ENCODE results near the gene SMARCC2. TPM values are rescaled to one million over a fixed set of nuclear protein-coding genes. Genes with fewer than 3 reads are reported as not detected.

Gene SMARCC2
- total and polyA plus RNA-seq, 2 of the 13 experiments (the other 11 are each of a cell fraction or from before 2014, with no cell fraction given): 21.3 to 24.1 TPM

DNA sequence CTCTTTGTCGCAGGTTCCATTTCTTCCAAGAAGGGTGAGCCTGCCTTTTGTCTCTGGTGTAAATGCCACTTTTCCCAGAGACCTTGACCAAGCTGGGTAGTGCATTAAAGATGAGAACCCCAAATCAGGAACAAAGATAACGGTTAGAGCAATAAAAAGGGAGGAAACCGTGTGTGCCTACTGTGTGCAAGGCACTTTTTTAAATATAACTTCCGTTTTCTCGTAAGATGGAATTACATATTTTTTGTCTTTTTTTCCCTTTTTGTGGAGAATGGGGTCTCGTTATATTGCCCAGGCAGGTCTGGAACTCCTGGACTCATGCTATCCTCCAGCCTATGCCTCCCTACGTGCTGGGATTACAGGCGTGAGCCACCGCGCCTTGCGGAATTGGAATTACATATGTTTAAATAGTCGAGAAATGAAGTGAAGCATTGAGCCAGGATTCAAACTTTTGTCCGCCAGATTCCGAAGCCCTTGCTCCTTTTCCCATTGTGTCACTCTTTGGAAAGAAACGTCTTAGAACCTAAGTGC lies 34.4 kb upstream of the SMARCC2 start (continued):
- TF ChIP-seq ZNF850 (CRISPR knock-in tag; conservative IDR thresholded peaks at IDR 0.05) (no peak), HNRNPLL (IDR thresholded peaks at IDR 0.05; ENCODE audit: low read depth, low read length, poor library complexity, severe bottlenecking) (no peak), ZBTB8A (CRISPR knock-in tag; IDR thresholded peaks at IDR 0.05; ENCODE audit: borderline replicate concordance, low read depth) (peak; percentile 38; the same call in 1 of the 2 replicates), ZBTB7A (CRISPR knock-in tag; IDR thresholded peaks at IDR 0.05) (no peak)
- TF ChIP-seq, protein P1, sequence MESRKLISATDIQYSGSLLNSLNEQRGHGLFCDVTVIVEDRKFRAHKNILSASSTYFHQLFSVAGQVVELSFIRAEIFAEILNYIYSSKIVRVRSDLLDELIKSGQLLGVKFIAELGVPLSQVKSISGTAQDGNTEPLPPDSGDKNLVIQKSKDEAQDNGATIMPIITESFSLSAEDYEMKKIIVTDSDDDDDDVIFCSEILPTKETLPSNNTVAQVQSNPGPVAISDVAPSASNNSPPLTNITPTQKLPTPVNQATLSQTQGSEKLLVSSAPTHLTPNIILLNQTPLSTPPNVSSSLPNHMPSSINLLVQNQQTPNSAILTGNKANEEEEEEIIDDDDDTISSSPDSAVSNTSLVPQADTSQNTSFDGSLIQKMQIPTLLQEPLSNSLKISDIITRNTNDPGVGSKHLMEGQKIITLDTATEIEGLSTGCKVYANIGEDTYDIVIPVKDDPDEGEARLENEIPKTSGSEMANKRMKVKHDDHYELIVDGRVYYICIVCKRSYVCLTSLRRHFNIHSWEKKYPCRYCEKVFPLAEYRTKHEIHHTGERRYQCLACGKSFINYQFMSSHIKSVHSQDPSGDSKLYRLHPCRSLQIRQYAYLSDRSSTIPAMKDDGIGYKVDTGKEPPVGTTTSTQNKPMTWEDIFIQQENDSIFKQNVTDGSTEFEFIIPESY (CRISPR knock-in tag; IDR thresholded peaks at IDR 0.05): peak; percentile 83; the same call in 1 of the 2 replicates
- TF ChIP-seq, protein P2, sequence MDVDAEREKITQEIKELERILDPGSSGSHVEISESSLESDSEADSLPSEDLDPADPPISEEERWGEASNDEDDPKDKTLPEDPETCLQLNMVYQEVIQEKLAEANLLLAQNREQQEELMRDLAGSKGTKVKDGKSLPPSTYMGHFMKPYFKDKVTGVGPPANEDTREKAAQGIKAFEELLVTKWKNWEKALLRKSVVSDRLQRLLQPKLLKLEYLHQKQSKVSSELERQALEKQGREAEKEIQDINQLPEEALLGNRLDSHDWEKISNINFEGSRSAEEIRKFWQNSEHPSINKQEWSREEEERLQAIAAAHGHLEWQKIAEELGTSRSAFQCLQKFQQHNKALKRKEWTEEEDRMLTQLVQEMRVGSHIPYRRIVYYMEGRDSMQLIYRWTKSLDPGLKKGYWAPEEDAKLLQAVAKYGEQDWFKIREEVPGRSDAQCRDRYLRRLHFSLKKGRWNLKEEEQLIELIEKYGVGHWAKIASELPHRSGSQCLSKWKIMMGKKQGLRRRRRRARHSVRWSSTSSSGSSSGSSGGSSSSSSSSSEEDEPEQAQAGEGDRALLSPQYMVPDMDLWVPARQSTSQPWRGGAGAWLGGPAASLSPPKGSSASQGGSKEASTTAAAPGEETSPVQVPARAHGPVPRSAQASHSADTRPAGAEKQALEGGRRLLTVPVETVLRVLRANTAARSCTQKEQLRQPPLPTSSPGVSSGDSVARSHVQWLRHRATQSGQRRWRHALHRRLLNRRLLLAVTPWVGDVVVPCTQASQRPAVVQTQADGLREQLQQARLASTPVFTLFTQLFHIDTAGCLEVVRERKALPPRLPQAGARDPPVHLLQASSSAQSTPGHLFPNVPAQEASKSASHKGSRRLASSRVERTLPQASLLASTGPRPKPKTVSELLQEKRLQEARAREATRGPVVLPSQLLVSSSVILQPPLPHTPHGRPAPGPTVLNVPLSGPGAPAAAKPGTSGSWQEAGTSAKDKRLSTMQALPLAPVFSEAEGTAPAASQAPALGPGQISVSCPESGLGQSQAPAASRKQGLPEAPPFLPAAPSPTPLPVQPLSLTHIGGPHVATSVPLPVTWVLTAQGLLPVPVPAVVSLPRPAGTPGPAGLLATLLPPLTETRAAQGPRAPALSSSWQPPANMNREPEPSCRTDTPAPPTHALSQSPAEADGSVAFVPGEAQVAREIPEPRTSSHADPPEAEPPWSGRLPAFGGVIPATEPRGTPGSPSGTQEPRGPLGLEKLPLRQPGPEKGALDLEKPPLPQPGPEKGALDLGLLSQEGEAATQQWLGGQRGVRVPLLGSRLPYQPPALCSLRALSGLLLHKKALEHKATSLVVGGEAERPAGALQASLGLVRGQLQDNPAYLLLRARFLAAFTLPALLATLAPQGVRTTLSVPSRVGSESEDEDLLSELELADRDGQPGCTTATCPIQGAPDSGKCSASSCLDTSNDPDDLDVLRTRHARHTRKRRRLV (CRISPR knock-in tag; IDR thresholded peaks at IDR 0.05): no peak
